ENCODE data around the gene SKP1. TPM values are rescaled to one million over a fixed set of nuclear protein-coding genes. Genes with fewer than 3 reads are reported as not detected.

The SKP1 gene
- total RNA-seq (380 TPM), polyA plus RNA-seq (ENCODE audit: insufficient read depth, low read depth, low replicate concordance) (848 TPM)
- long read RNA-seq, donor 1, full-length matches to known transcripts = 288 of 350 reads
- long read RNA-seq, donor 1, partial matches to known transcripts = 46 of 350 reads
- long read RNA-seq, donor 1, other reads (novel, unspliced or antisense) = 16 of 350 reads
- long read RNA-seq, donor 2, full-length matches to known transcripts = 363 of 399 reads
- long read RNA-seq, donor 2, partial matches to known transcripts = 36 of 399 reads
- long read RNA-seq, donor 2, other reads (novel, unspliced or antisense) = 0 of 399 reads
- long read RNA-seq, donor 3, full-length matches to known transcripts = 481 of 555 reads
- long read RNA-seq, donor 3, partial matches to known transcripts = 60 of 555 reads
- long read RNA-seq, donor 3, other reads (novel, unspliced or antisense) = 14 of 555 reads
- long read RNA-seq, donor 4, full-length matches to known transcripts = 232 of 248 reads
- long read RNA-seq, donor 4, partial matches to known transcripts = 16 of 248 reads
- long read RNA-seq, donor 4, other reads (novel, unspliced or antisense) = 0 of 248 reads
- long read RNA-seq, donor 5, full-length matches to known transcripts = 27 of 27 reads
- long read RNA-seq, donor 5, partial matches to known transcripts = 0 of 27 reads
- long read RNA-seq, donor 5, other reads (novel, unspliced or antisense) = 0 of 27 reads
- long read RNA-seq, donor 6, full-length matches to known transcripts = 979 of 1,151 reads
- long read RNA-seq, donor 6, partial matches to known transcripts = 123 of 1,151 reads
- long read RNA-seq, donor 6, other reads (novel, unspliced or antisense) = 49 of 1,151 reads
- long read RNA-seq, donor 7, full-length matches to known transcripts = 346 of 363 reads
- long read RNA-seq, donor 7, partial matches to known transcripts = 7 of 363 reads
- long read RNA-seq, donor 7, other reads (novel, unspliced or antisense) = 10 of 363 reads
- long read RNA-seq, donor 8, full-length matches to known transcripts = 383 of 444 reads
- long read RNA-seq, donor 8, partial matches to known transcripts = 34 of 444 reads
- long read RNA-seq, donor 8, other reads (novel, unspliced or antisense) = 27 of 444 reads
- long read RNA-seq, donor 9, full-length matches to known transcripts = 219 of 263 reads
- long read RNA-seq, donor 9, partial matches to known transcripts = 44 of 263 reads
- long read RNA-seq, donor 9, other reads (novel, unspliced or antisense) = 0 of 263 reads
- long read RNA-seq, donor 10, full-length matches to known transcripts = 286 of 346 reads
- long read RNA-seq, donor 10, partial matches to known transcripts = 44 of 346 reads
- long read RNA-seq, donor 10, other reads (novel, unspliced or antisense) = 16 of 346 reads

DNA sequence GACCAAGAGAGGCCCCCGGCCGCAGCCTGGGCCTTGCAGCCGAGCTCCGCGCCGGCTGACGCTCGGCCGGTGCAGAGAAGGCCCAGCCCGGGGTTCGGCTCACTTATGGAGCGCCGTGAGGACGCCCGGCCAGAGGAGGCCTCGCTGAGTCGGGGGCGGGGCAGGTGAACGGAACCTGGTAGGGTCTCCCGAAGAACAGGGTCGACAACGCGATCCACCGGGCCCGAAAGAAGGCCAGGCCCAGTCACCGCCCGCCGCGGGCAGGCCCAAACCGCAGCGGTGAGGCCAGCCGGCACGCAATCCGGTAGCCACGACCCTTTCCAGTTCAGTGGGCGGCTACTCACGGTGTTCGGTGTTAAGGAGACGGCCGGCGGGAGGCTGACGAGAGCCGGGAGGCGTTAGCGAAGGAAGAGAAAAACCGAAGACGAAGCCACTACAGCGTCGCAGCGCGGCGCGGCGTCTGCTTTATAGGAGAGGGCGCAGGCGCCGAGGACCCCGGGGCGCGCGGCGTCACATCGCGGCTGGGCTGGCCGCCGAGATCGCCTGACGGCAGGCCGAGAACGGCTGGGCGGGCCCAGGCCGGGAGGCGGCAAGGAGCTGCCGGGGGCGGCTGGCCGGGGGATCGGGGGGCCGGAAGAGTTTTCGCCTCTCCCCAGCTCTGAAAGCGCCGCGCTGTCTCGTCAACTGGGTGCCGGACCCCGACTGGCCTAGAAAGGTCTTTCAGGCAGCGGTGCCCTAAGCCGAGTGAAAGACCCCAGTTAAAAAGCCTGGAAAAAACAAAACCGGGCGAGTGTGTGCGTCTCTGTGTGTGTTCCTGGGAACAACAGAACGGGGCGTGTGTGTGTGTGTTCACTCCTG lies at the start of gene SKP1:
Gene SKP1 (minus strand): TSS at position 440 of the 858 bp plus-strand sequence. CDS start 2,928 bp downstream, outside the sequence.
- TF ChIP-seq, protein P1, sequence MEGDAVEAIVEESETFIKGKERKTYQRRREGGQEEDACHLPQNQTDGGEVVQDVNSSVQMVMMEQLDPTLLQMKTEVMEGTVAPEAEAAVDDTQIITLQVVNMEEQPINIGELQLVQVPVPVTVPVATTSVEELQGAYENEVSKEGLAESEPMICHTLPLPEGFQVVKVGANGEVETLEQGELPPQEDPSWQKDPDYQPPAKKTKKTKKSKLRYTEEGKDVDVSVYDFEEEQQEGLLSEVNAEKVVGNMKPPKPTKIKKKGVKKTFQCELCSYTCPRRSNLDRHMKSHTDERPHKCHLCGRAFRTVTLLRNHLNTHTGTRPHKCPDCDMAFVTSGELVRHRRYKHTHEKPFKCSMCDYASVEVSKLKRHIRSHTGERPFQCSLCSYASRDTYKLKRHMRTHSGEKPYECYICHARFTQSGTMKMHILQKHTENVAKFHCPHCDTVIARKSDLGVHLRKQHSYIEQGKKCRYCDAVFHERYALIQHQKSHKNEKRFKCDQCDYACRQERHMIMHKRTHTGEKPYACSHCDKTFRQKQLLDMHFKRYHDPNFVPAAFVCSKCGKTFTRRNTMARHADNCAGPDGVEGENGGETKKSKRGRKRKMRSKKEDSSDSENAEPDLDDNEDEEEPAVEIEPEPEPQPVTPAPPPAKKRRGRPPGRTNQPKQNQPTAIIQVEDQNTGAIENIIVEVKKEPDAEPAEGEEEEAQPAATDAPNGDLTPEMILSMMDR (IDR thresholded peaks at IDR 0.05; ENCODE audit: borderline replicate concordance, extremely low read depth, insufficient read depth) = no peak
- H3K9ac ChIP-seq (ENCODE audit: low read length in 3 of 3) = peak within 1 kb of the TSS; percentile 90 to 98 (median 97)
- intact Hi-C loops (cut with DNase I) = no loop called here
- FAIRE-seq (no peak), DNase-seq (peak; percentile 88 to 94 (median 92))
- H3K27ac ChIP-seq (ENCODE audit: low read depth in 2 of 2, low read length in 2 of 2) = peak within 1 kb of the TSS; percentile 99
- H3K4me1 ChIP-seq (ENCODE audit: control insufficient read depth in 2 of 3, insufficient read depth in 2 of 3, low read depth in 1 of 3, low read length in 3 of 3) = peaks cover 0 to 13% (median 12%) of the 10 kb centered on the region in 3 donors
- no peaks in the 10 kb centered on the region for H3K27me3 ChIP-seq (ENCODE audit: control insufficient read depth, insufficient read depth, low read length)
- peaks cover under 1 to 7% (median 3%) of the 10 kb centered on the region in 3 donors for H3K36me3 ChIP-seq (ENCODE audit: control insufficient read depth in 2 of 3, insufficient read depth in 3 of 3, low read length in 3 of 3)
- H3K9me3 ChIP-seq (ENCODE audit: control insufficient read depth in 2 of 3, insufficient read depth in 1 of 3, low read length in 3 of 3) = no peaks in the 10 kb centered on the region
- H3K4me3 ChIP-seq (ENCODE audit: low read length in 3 of 3) = peak within 1 kb of the TSS; percentile 78 to 99 (median 95)

- H3K4me1 ChIP-seq (ENCODE audit: control insufficient read depth in 2 of 3, insufficient read depth in 2 of 3, low read depth in 1 of 3, low read length in 3 of 3) = peaks cover 13 to 32% (median 20%) of the 10 kb centered on the region in 3 donors
- peak within 1 kb of the TSS; percentile 89 to 99 (median 98) for H3K9ac ChIP-seq (ENCODE audit: low read length in 3 of 3)
- no peaks in the 10 kb centered on the region for H3K9me3 ChIP-seq (ENCODE audit: control insufficient read depth in 2 of 3, insufficient read depth in 1 of 3, low read length in 3 of 3)
- peak; percentile 99 to 100 (median 100) for DNase-seq
- no peaks in the 10 kb centered on the region for H3K27me3 ChIP-seq (ENCODE audit: control insufficient read depth, insufficient read depth, low read length)
- intact Hi-C loops (cut with DNase I) = no loop called here
- peak within 1 kb of the TSS; percentile 90 to 94 (median 92) for H3K4me3 ChIP-seq (ENCODE audit: low read length in 3 of 3)
- peak within 1 kb of the TSS; percentile 100 for H3K27ac ChIP-seq (ENCODE audit: low read depth in 2 of 2, low read length in 2 of 2)
- TF ChIP-seq, protein P1 (IDR thresholded peaks at IDR 0.05; ENCODE audit: borderline replicate concordance, extremely low read depth, insufficient read depth) = no peak
- no peak for FAIRE-seq
- no peaks in the 10 kb centered on the region for H3K36me3 ChIP-seq (ENCODE audit: control insufficient read depth in 2 of 3, insufficient read depth in 3 of 3, low read length in 3 of 3)
Observed at GRCh38 chr5:134225780-134226440, 49.2 kb upstream of the SKP1 start, which contains the start of gene PPP2CA. TSS of gene PPP2CA (minus strand) at chr5:134226073. CDS start at chr5:134225861, 212 bp downstream.
